Activated effector memory CD4-positive, alpha-beta T cell treated with anti-CD3 and anti-CD28 coated beads, Interleukin-2, amount 50 U/mL, for 16 hours (primary cell): ENCODE data around the gene GATA2.

Source experiments
- DNase-seq: peaks from one replicate; pipeline ENCODE4 v3.0.0-alpha.2; 2020

GATA2 gene

DNA sequence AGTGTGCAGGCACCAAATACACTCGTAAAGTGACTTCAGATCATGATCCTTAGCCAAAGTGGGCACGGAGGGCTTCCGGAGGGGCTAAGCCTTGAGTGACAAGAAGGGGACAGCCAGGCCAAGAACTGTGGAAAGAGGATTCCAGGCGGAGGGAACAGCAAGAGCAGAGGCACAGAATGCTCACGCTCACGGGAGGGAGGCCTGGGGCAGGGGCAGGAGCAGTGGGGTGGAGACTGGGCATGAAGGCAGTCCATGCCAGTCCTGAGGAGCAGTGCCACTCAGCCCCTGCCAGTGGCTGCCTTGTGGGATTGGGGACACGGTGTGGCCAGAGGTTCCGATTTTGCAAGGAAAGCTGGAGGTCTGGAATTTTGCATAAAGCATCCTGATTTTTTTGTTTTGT lies 62.3 kb downstream of the GATA2 start:
- no peak for DNase-seq

DNA sequence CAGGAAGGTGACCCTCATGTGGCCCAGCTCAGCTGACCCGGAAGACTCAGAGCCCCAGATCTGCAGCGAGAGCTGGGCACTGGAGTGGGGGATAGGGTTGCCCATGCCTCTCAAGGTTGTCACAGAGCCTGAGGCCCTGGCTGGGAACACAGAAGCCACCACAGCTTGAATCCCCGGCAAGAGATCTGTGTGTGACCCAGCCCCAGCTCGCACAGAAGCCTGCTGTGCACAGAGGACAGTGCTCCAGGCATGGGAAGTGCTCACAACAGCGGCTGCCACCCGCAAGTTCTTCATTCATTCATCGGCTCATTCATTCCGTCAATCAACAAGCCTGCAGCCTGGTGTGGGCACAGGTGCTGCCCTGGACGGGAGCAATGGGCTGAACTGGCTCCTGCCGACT lies 62.7 kb downstream of the GATA2 start:
- DNase-seq: no peak

DNA sequence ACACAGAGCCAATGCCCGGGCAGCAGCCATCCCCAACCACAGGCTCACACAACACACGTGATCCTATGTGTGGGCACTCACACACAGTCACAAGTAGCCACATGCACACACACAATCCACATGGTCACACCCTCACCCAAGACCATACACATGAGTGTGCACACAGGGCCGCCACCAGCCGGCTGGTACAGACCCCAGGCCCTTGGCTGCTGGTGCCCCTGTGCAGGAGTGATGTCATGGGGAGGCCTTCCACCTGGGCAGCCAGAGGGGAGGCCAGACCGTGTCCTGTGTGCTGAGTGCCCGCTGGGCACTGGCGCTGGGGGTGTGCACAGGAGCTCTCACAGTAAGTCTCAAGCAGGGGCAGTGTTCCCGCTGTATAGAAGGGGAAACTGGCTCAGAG lies 63.2 kb downstream of the GATA2 start:
- no peak for DNase-seq
